ENCODE results near the gene FBXO31. TPM values are rescaled to one million over a fixed set of nuclear protein-coding genes. Genes with fewer than 3 reads are reported as not detected.

Gene FBXO31
- total and polyA plus RNA-seq, 2 of the 8 experiments (the other 6 are each of a cell fraction or from before 2014, with no cell fraction given), result 8.3 to 21.6 TPM

GRCh38 chr16:87410530-87410929 is 27.0 kb upstream of the FBXO31 start:
- DNase-seq (ENCODE audit: low read depth in 1 of 2, low spot score in 2 of 2), result no peak
- no peak overlapping the region for H3K56ac ChIP-seq (replicated peaks; ENCODE audit: insufficient read length, low read depth, low read length)
- H2BK5ac ChIP-seq (ENCODE audit: low read depth, low read length), result no peak overlapping the region
- H3K4me2 ChIP-seq (ENCODE audit: insufficient read depth in 1 of 2, low read depth in 2 of 2, low read length in 2 of 2), result no peak overlapping the region
- no peaks in the 10 kb centered on the region for H3K23me2 ChIP-seq (ENCODE audit: low read depth, low read length)
- no peak overlapping the region for H2BK15ac ChIP-seq (ENCODE audit: low read length)
- H4K8ac ChIP-seq (ENCODE audit: extremely low read depth, insufficient read depth, low read length), result no peak overlapping the region
- no peak overlapping the region for H3K23ac ChIP-seq (ENCODE audit: insufficient read length)
- H3K14ac ChIP-seq (ENCODE audit: insufficient read length), result no peak overlapping the region
- CTCF ChIA-PET (ENCODE audit: partially characterized antibody), result interaction anchor here (0.6 to 2.1 kb wide), 8 partner anchors 10 to 271 kb away, joined by 3 to 6 read pairs (median 3); no protein-coding TSS in a partner anchor
- no peaks in the 10 kb centered on the region for H3K79me2 ChIP-seq (ENCODE audit: control insufficient read depth in 1 of 2, insufficient read depth in 2 of 2, low read length in 2 of 2)
- no peak overlapping the region for H2AK5ac ChIP-seq (ENCODE audit: low read depth, low read length)
- POLR2A ChIA-PET (ENCODE audit: partially characterized antibody), result no interaction called here
- H3K27ac ChIP-seq (ENCODE audit: low read depth, low read length), result no peak overlapping the region
- no peak overlapping the region for H2BK120ac ChIP-seq (replicated peaks; ENCODE audit: low read depth, low read length)
- H3K4ac ChIP-seq (replicated peaks; ENCODE audit: insufficient read length, low read depth, low read length), result no peak overlapping the region
- no peak overlapping the region for H3K9ac ChIP-seq (replicated peaks in 1 of 4; ENCODE audit: extremely low read depth in 1 of 4, low read depth in 3 of 4, low read length in 3 of 4)
- peaks cover 5 to 55% (median 31%) of the 10 kb centered on the region in 4 experiments; a peak in 7 of 8 replicates for H3K36me3 ChIP-seq (ENCODE audit: control insufficient read depth in 2 of 4, insufficient read depth in 4 of 4, low read length in 3 of 4)
- 90% methylated on average over 11 of the region's 11 CpGs; no CpG with 5 or more reads in 1 of the 2 experiments for WGBS, 2 experiments (ENCODE audit: extremely low coverage in 1 of 2, insufficient coverage in 1 of 2, insufficient read length in 1 of 2, insufficient replicate concordance in 2 of 2, low coverage in 1 of 2, low lambda C conversion rate in 2 of 2, missing lambda C conversion rate in 1 of 2)
- H2BK12ac ChIP-seq (ENCODE audit: low read depth, low read length), result no peak overlapping the region
- no peak overlapping the region for H2AFZ ChIP-seq (ENCODE audit: low read length)
- H3K4me3 ChIP-seq (ENCODE audit: extremely low read depth in 1 of 4, insufficient read depth in 2 of 4, low read depth in 3 of 4, low read length in 4 of 4), result no peak overlapping the region
- no peak overlapping the region for H4K5ac ChIP-seq (ENCODE audit: insufficient read length, low read depth, low read length)
- no peaks in the 10 kb centered on the region for H3K27me3 ChIP-seq (replicated peaks in 1 of 4; ENCODE audit: control insufficient read depth in 3 of 4, extremely low read depth in 1 of 4, insufficient read depth in 3 of 4, low read length in 3 of 4)
- H2BK20ac ChIP-seq (ENCODE audit: low read length), result no peak overlapping the region
- FAIRE-seq, result no peak
- H4K20me1 ChIP-seq (replicated peaks in 1 of 2; ENCODE audit: control insufficient read depth in 1 of 2, insufficient read depth in 2 of 2, low read length in 2 of 2), result peaks cover 0 to 7% of the 10 kb centered on the region in 2 experiments
- no peaks in the 10 kb centered on the region; the same call in 1 of the 2 replicates for H3K79me1 ChIP-seq (ENCODE audit: low read depth, low read length)
- H3K4me1 ChIP-seq (replicated peaks in 1 of 4; ENCODE audit: control insufficient read depth in 3 of 4, insufficient read depth in 4 of 4, low read length in 3 of 4), result no peaks in the 10 kb centered on the region
- TF ChIP-seq KDM4A (IDR thresholded peaks at IDR 0.05; ENCODE audit: low read depth, low read length, severe bottlenecking), result no peak
- TF ChIP-seq SIX5 (IDR thresholded peaks at IDR 0.05; ENCODE audit: low read depth, low read length), result no peak
- no peak for TF ChIP-seq JUND (IDR thresholded peaks at IDR 0.05; ENCODE audit: low read length)
- TF ChIP-seq ATF3 (IDR thresholded peaks at IDR 0.05; ENCODE audit: insufficient read depth, low read depth, low read length), result no peak
- TF ChIP-seq RFX5 (IDR thresholded peaks at IDR 0.05; ENCODE audit: borderline replicate concordance, low read depth, low read length), result no peak
- no peak for TF ChIP-seq RXRA (IDR thresholded peaks at IDR 0.05; ENCODE audit: insufficient read depth, low read depth, low read length)
- no peak for TF ChIP-seq POU5F1 (IDR thresholded peaks at IDR 0.05; ENCODE audit: low read depth, low read length)
- TF ChIP-seq CEBPB (IDR thresholded peaks at IDR 0.05; ENCODE audit: low read depth, low read length), result no peak
- no peak for TF ChIP-seq HDAC2 (IDR thresholded peaks at IDR 0.05; ENCODE audit: borderline replicate concordance in 1 of 2, low read depth in 2 of 2, low read length in 2 of 2)
- no peak for TF ChIP-seq SIN3A (conservative IDR thresholded peaks at IDR 0.05 in 1 of 2, IDR thresholded peaks at IDR 0.05 in 1 of 2; ENCODE audit: low read depth in 1 of 2, low read length in 2 of 2)
- no peak for TF ChIP-seq GABPA (IDR thresholded peaks at IDR 0.05; ENCODE audit: borderline replicate concordance, insufficient read depth, low read length)
- no peak for TF ChIP-seq RBBP5 (IDR thresholded peaks at IDR 0.05; ENCODE audit: borderline replicate concordance, low read depth, low read length)
- no peak overlapping the region for H3K18ac ChIP-seq (ENCODE audit: extremely low read depth, low read length)
- no peak overlapping the region for H4K91ac ChIP-seq (replicated peaks; ENCODE audit: insufficient read length, low read length)
- no peaks in the 10 kb centered on the region for H3K9me3 ChIP-seq (ENCODE audit: insufficient read depth in 2 of 2, low read depth in 1 of 2, low read length in 1 of 2)

All from H1 (cell line).